ENCODE measurements around the gene MTMR4. TPM values are rescaled to one million over a fixed set of nuclear protein-coding genes. Genes with fewer than 3 reads are reported as not detected.
"Not testable (repeated sequence)": the region's sequence is repeated elsewhere in the genome, so short reads cannot be mapped to it uniquely, and the experiment has no call there.

Gene MTMR4
- total RNA-seq, 1 donor from 2014 or later, result 23.0 TPM

GRCh38 chr17:58481798-58482197 is 32.6 kb downstream of the MTMR4 start:
- H3K27ac ChIP-seq (ENCODE audit: low read depth, low read length); H3K9me3 ChIP-seq (ENCODE audit: control insufficient read depth in 3 of 3, low read length in 3 of 3); H3K4me1 ChIP-seq (ENCODE audit: control insufficient read depth in 3 of 3, insufficient read depth in 3 of 3, low read length in 3 of 3); H3K36me3 ChIP-seq (ENCODE audit: control insufficient read depth in 3 of 3, insufficient read depth in 3 of 3, low read length in 3 of 3); H3K4me3 ChIP-seq (ENCODE audit: low read length in 3 of 3); H3K27me3 ChIP-seq (ENCODE audit: control insufficient read depth in 3 of 3, insufficient read depth in 3 of 3, low read length in 3 of 3); H3K9ac ChIP-seq (ENCODE audit: low read depth in 1 of 3, low read length in 3 of 3): not testable (repeated sequence)

GRCh38 chr17:58480090-58480489 is 34.3 kb downstream of the MTMR4 start:
- no peak overlapping the region for H3K27ac ChIP-seq (ENCODE audit: low read depth, low read length)
- H3K9me3 ChIP-seq (ENCODE audit: control insufficient read depth in 3 of 3, low read length in 3 of 3), result no peaks in the 10 kb centered on the region
- H3K4me1 ChIP-seq (ENCODE audit: control insufficient read depth in 3 of 3, insufficient read depth in 3 of 3, low read length in 3 of 3), result no peaks in the 10 kb centered on the region
- H3K9ac ChIP-seq (ENCODE audit: low read depth in 1 of 3, low read length in 3 of 3), result no peak overlapping the region
- H3K4me3 ChIP-seq (ENCODE audit: low read length in 3 of 3), result no peak overlapping the region
- no peaks in the 10 kb centered on the region for H3K36me3 ChIP-seq (ENCODE audit: control insufficient read depth in 3 of 3, insufficient read depth in 3 of 3, low read length in 3 of 3)
- no peaks in the 10 kb centered on the region for H3K27me3 ChIP-seq (ENCODE audit: control insufficient read depth in 3 of 3, insufficient read depth in 3 of 3, low read length in 3 of 3)

GRCh38 chr17:58476812-58477211 is 37.6 kb downstream of the MTMR4 start:
- Histone ChIP-seq H3K4me3 (ENCODE audit: low read length in 3 of 3) (no peak overlapping the region), H3K36me3 (ENCODE audit: control insufficient read depth in 3 of 3, insufficient read depth in 3 of 3, low read length in 3 of 3) (no peaks in the 10 kb centered on the region), H3K9me3 (ENCODE audit: control insufficient read depth in 3 of 3, low read length in 3 of 3) (no peaks in the 10 kb centered on the region), H3K27ac (ENCODE audit: low read depth, low read length) (no peak overlapping the region), H3K9ac (ENCODE audit: low read depth in 1 of 3, low read length in 3 of 3) (no peak overlapping the region), H3K4me1 (ENCODE audit: control insufficient read depth in 3 of 3, insufficient read depth in 3 of 3, low read length in 3 of 3) (no peaks in the 10 kb centered on the region), H3K27me3 (ENCODE audit: control insufficient read depth in 3 of 3, insufficient read depth in 3 of 3, low read length in 3 of 3) (no peaks in the 10 kb centered on the region)

- Histone ChIP-seq H3K36me3 (ENCODE audit: control insufficient read depth in 3 of 3, insufficient read depth in 3 of 3, low read length in 3 of 3) (no peaks in the 10 kb centered on the region), H3K9me3 (ENCODE audit: control insufficient read depth in 3 of 3, low read length in 3 of 3) (no peaks in the 10 kb centered on the region), H3K4me1 (ENCODE audit: control insufficient read depth in 3 of 3, insufficient read depth in 3 of 3, low read length in 3 of 3) (no peaks in the 10 kb centered on the region), H3K27me3 (ENCODE audit: control insufficient read depth in 3 of 3, insufficient read depth in 3 of 3, low read length in 3 of 3) (no peaks in the 10 kb centered on the region), H3K27ac (ENCODE audit: low read depth, low read length) (no peak overlapping the region), H3K4me3 (ENCODE audit: low read length in 3 of 3) (no peak overlapping the region), H3K9ac (ENCODE audit: low read depth in 1 of 3, low read length in 3 of 3) (no peak overlapping the region)
These were observed 38.5 kb downstream of the MTMR4 start for GRCh38 chr17:58475985-58476384.

- Histone ChIP-seq H3K27me3 (ENCODE audit: control insufficient read depth in 3 of 3, insufficient read depth in 3 of 3, low read length in 3 of 3) (peaks cover 0 to 3% (median 0%) of the 10 kb centered on the region in 3 donors), H3K9ac (ENCODE audit: low read depth in 1 of 3, low read length in 3 of 3) (no peak overlapping the region), H3K4me1 (ENCODE audit: control insufficient read depth in 3 of 3, insufficient read depth in 3 of 3, low read length in 3 of 3) (no peaks in the 10 kb centered on the region), H3K27ac (ENCODE audit: low read depth, low read length) (no peak overlapping the region), H3K9me3 (ENCODE audit: control insufficient read depth in 3 of 3, low read length in 3 of 3) (no peaks in the 10 kb centered on the region), H3K36me3 (ENCODE audit: control insufficient read depth in 3 of 3, insufficient read depth in 3 of 3, low read length in 3 of 3) (no peaks in the 10 kb centered on the region), H3K4me3 (ENCODE audit: low read length in 3 of 3) (no peak overlapping the region)
These were observed 44.1 kb downstream of the MTMR4 start for GRCh38 chr17:58470356-58470755.

GRCh38 chr17:58468944-58469343 is 45.5 kb downstream of the MTMR4 start:
- no peak overlapping the region for H3K27ac ChIP-seq (ENCODE audit: low read depth, low read length)
- no peaks in the 10 kb centered on the region for H3K4me1 ChIP-seq (ENCODE audit: control insufficient read depth in 3 of 3, insufficient read depth in 3 of 3, low read length in 3 of 3)
- no peaks in the 10 kb centered on the region for H3K36me3 ChIP-seq (ENCODE audit: control insufficient read depth in 3 of 3, insufficient read depth in 3 of 3, low read length in 3 of 3)
- no peak overlapping the region for H3K4me3 ChIP-seq (ENCODE audit: low read length in 3 of 3)
- peaks cover 0 to 3% (median 0%) of the 10 kb centered on the region in 3 donors for H3K27me3 ChIP-seq (ENCODE audit: control insufficient read depth in 3 of 3, insufficient read depth in 3 of 3, low read length in 3 of 3)
- no peaks in the 10 kb centered on the region for H3K9me3 ChIP-seq (ENCODE audit: control insufficient read depth in 3 of 3, low read length in 3 of 3)
- H3K9ac ChIP-seq (ENCODE audit: low read depth in 1 of 3, low read length in 3 of 3), result no peak overlapping the region

GRCh38 chr17:58455491-58455890 is 58.9 kb downstream of the MTMR4 start:
- no peak overlapping the region for H3K27ac ChIP-seq (ENCODE audit: low read depth, low read length)
- H3K9ac ChIP-seq (ENCODE audit: low read depth in 1 of 3, low read length in 3 of 3), result no peak overlapping the region
- no peak overlapping the region for H3K4me3 ChIP-seq (ENCODE audit: low read length in 3 of 3)
- no peaks in the 10 kb centered on the region for H3K4me1 ChIP-seq (ENCODE audit: control insufficient read depth in 3 of 3, insufficient read depth in 3 of 3, low read length in 3 of 3)
- no peaks in the 10 kb centered on the region for H3K27me3 ChIP-seq (ENCODE audit: control insufficient read depth in 3 of 3, insufficient read depth in 3 of 3, low read length in 3 of 3)
- H3K9me3 ChIP-seq (ENCODE audit: control insufficient read depth in 3 of 3, low read length in 3 of 3), result no peaks in the 10 kb centered on the region
- no peaks in the 10 kb centered on the region for H3K36me3 ChIP-seq (ENCODE audit: control insufficient read depth in 3 of 3, insufficient read depth in 3 of 3, low read length in 3 of 3)

- Histone ChIP-seq H3K9ac (ENCODE audit: low read depth in 1 of 3, low read length in 3 of 3) (no peak overlapping the region), H3K4me1 (ENCODE audit: control insufficient read depth in 3 of 3, insufficient read depth in 3 of 3, low read length in 3 of 3) (no peaks in the 10 kb centered on the region), H3K27ac (ENCODE audit: low read depth, low read length) (no peak overlapping the region), H3K9me3 (ENCODE audit: control insufficient read depth in 3 of 3, low read length in 3 of 3) (no peaks in the 10 kb centered on the region), H3K27me3 (ENCODE audit: control insufficient read depth in 3 of 3, insufficient read depth in 3 of 3, low read length in 3 of 3) (no peaks in the 10 kb centered on the region), H3K36me3 (ENCODE audit: control insufficient read depth in 3 of 3, insufficient read depth in 3 of 3, low read length in 3 of 3) (no peaks in the 10 kb centered on the region), H3K4me3 (ENCODE audit: low read length in 3 of 3) (no peak overlapping the region)
These were observed 61.7 kb downstream of the MTMR4 start for GRCh38 chr17:58452738-58453137.

GRCh38 chr17:58447039-58447975 is 67.1 kb downstream of the MTMR4 start:
- no peak overlapping the region for H3K9ac ChIP-seq (ENCODE audit: low read depth in 1 of 3, low read length in 3 of 3)
- H3K27ac ChIP-seq (ENCODE audit: low read depth, low read length), result no peak overlapping the region
- H3K4me3 ChIP-seq (ENCODE audit: low read length in 3 of 3), result no peak overlapping the region
- no peaks in the 10 kb centered on the region for H3K27me3 ChIP-seq (ENCODE audit: control insufficient read depth in 3 of 3, insufficient read depth in 3 of 3, low read length in 3 of 3)
- no peaks in the 10 kb centered on the region for H3K9me3 ChIP-seq (ENCODE audit: control insufficient read depth in 3 of 3, low read length in 3 of 3)
- no peaks in the 10 kb centered on the region for H3K4me1 ChIP-seq (ENCODE audit: control insufficient read depth in 3 of 3, insufficient read depth in 3 of 3, low read length in 3 of 3)
- H3K36me3 ChIP-seq (ENCODE audit: control insufficient read depth in 3 of 3, insufficient read depth in 3 of 3, low read length in 3 of 3), result no peaks in the 10 kb centered on the region

GRCh38 chr17:58446086-58446485 is 68.4 kb downstream of the MTMR4 start:
- H3K36me3 ChIP-seq (ENCODE audit: control insufficient read depth in 3 of 3, insufficient read depth in 3 of 3, low read length in 3 of 3), result no peaks in the 10 kb centered on the region
- no peaks in the 10 kb centered on the region for H3K4me1 ChIP-seq (ENCODE audit: control insufficient read depth in 3 of 3, insufficient read depth in 3 of 3, low read length in 3 of 3)
- H3K9ac ChIP-seq (ENCODE audit: low read depth in 1 of 3, low read length in 3 of 3), result no peak overlapping the region
- no peaks in the 10 kb centered on the region for H3K27me3 ChIP-seq (ENCODE audit: control insufficient read depth in 3 of 3, insufficient read depth in 3 of 3, low read length in 3 of 3)
- H3K4me3 ChIP-seq (ENCODE audit: low read length in 3 of 3), result no peak overlapping the region
- H3K27ac ChIP-seq (ENCODE audit: low read depth, low read length), result no peak overlapping the region
- no peaks in the 10 kb centered on the region for H3K9me3 ChIP-seq (ENCODE audit: control insufficient read depth in 3 of 3, low read length in 3 of 3)
